ENCODE data around the gene OR8H3. TPM values are rescaled to one million over a fixed set of nuclear protein-coding genes. Genes with fewer than 3 reads are reported as not detected.

Gene OR8H3
- total and polyA plus RNA-seq, 9 of the 15 experiments (the other 6 are each of a cell fraction or from before 2014, with no cell fraction given), result not detected

GRCh38 chr11:56160217-56160616, 38.0 kb downstream of the OR8H3 start, which contains the start of gene OR8K5:
Gene OR8K5 (minus strand): TSS chr11:56160317. CDS start chr11:56160317, 0 bp downstream.
- no peaks in the 10 kb centered on the region; the same call in 1 of the 2 replicates for H3K9me3 ChIP-seq (replicated peaks; ENCODE audit: control insufficient read depth, insufficient read depth, low read depth, low read length)
- H3K4me3 ChIP-seq, result no peak within 1 kb of the TSS
- H3K9ac ChIP-seq (ENCODE audit: insufficient read depth in 1 of 2, low read depth in 2 of 2, low read length in 2 of 2), result no peak within 1 kb of the TSS
- H3K36me3 ChIP-seq (ENCODE audit: control insufficient read depth, insufficient read depth, low read length), result no peaks in the 10 kb centered on the region
- WGBS (ENCODE audit: insufficient coverage, low coverage, missing lambda C conversion rate), result 0% methylated on average over 3 of the region's 3 CpGs
- ChIA-PET CTCF (ENCODE audit: low intra/inter-chr PET ratio) (no interaction called here), POLR2A (no interaction called here)
- no peaks in the 10 kb centered on the region for H3K9me1 ChIP-seq (ENCODE audit: control insufficient read depth, insufficient read depth, low read length)
- no peak for DNase-seq (ENCODE audit: extremely low read depth in 1 of 4, low spot score in 3 of 4)
- BruUV-seq (replicated peaks), result no TSS peak
- FAIRE-seq, result no peak
- no peaks in the 10 kb centered on the region for H3K79me2 ChIP-seq (ENCODE audit: control insufficient read depth, insufficient read depth, low read length)
- H3K27me3 ChIP-seq (ENCODE audit: control insufficient read depth in 2 of 2, insufficient read depth in 2 of 2, low read length in 2 of 2), result no peaks in the 10 kb centered on the region
- no peaks in the 10 kb centered on the region for H3K4me1 ChIP-seq (replicated peaks in 1 of 2; ENCODE audit: control insufficient read depth in 2 of 2, insufficient read depth in 2 of 2, low read length in 2 of 2)
- intact Hi-C loops (cut with micrococcal nuclease) (loop anchor here (10.0 kb wide), 1 partner anchor 55 kb away; the partner anchor contains the start of gene OR8H2), in situ Hi-C loops (cut with MboI) (no loop called here)
- H2AFZ ChIP-seq (ENCODE audit: low read depth, low read length), result no peak within 1 kb of the TSS
- ATAC-seq, result no peak
- no peak within 1 kb of the TSS for H3K27ac ChIP-seq (ENCODE audit: extremely low read depth, low read depth, low read length)
- TF ChIP-seq HDAC2 (IDR thresholded peaks at IDR 0.05) (no peak), ZNF586 (CRISPR knock-in tag; conservative IDR thresholded peaks at IDR 0.05) (no peak), SIN3B (IDR thresholded peaks at IDR 0.05; ENCODE audit: low read depth) (no peak), ZNF175 (CRISPR knock-in tag; IDR thresholded peaks at IDR 0.05; ENCODE audit: low read depth) (no peak), RREB1 (CRISPR knock-in tag; IDR thresholded peaks at IDR 0.05) (no peak), MEF2D (tag; conservative IDR thresholded peaks at IDR 0.05; ENCODE audit: low read depth) (no peak), ZNF347 (CRISPR knock-in tag; IDR thresholded peaks at IDR 0.05; ENCODE audit: low read depth) (no peak), HDAC6 (IDR thresholded peaks at IDR 0.05; ENCODE audit: low read depth, low read length) (no peak), EWSR1 (IDR thresholded peaks at IDR 0.05; ENCODE audit: borderline replicate concordance, low read depth, partially characterized antibody) (no peak), CREBBP (IDR thresholded peaks at IDR 0.05; ENCODE audit: low read depth, low read length) (no peak), HCFC1 (IDR thresholded peaks at IDR 0.05; ENCODE audit: low read depth, low read length) (no peak), MTA3 (IDR thresholded peaks at IDR 0.05; ENCODE audit: borderline replicate concordance) (no peak)
- TF ChIP-seq, protein P1, sequence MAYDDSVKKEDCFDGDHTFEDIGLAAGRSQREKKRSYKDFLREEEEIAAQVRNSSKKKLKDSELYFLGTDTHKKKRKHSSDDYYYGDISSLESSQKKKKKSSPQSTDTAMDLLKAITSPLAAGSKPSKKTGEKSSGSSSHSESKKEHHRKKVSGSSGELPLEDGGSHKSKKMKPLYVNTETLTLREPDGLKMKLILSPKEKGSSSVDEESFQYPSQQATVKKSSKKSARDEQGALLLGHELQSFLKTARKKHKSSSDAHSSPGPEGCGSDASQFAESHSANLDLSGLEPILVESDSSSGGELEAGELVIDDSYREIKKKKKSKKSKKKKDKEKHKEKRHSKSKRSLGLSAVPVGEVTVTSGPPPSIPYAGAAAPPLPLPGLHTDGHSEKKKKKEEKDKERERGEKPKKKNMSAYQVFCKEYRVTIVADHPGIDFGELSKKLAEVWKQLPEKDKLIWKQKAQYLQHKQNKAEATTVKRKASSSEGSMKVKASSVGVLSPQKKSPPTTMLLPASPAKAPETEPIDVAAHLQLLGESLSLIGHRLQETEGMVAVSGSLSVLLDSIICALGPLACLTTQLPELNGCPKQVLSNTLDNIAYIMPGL (CRISPR knock-in tag; IDR thresholded peaks at IDR 0.05), result no peak
- H4K20me1 ChIP-seq (replicated peaks; ENCODE audit: control insufficient read depth, insufficient read depth, low read length), result no peaks in the 10 kb centered on the region
- no peak within 1 kb of the TSS for H3K4me2 ChIP-seq (ENCODE audit: insufficient read depth, low read length)
